ENCODE results near the gene EHD3. TPM values are rescaled to one million over a fixed set of nuclear protein-coding genes. Genes with fewer than 3 reads are reported as not detected.

Gene EHD3
- total and polyA plus RNA-seq, 2 of the 13 experiments (the other 11 are each of a cell fraction or from before 2014, with no cell fraction given): 0.20 to 0.69 TPM

DNA sequence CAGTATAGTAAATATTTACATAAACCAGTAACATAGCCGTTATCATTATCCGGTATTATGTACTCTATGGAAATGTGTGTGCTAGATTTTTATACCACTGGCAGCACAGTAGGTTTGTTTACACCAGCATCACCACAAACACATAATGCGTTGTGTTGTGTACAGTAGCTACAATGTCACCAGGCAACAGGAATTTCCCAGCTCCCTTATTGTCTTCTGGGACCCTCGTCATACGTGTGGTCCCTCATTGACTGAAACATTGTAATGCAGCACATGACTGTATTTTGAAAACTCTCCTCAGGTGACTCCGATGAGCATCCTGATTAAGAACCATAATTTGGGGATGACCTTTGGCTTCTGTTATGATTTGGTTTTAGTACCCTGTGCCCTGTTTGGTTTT lies 31.3 kb downstream of the EHD3 start:
- Histone ChIP-seq H2AFZ (ENCODE audit: low read length) (no peak overlapping the region), H3K27me3 (ENCODE audit: control insufficient read depth in 1 of 2, insufficient read depth in 2 of 2, low read length in 2 of 2) (peaks cover 0 to 1% of the 10 kb centered on the region in 2 experiments; a peak in 2 of 5 replicates), H3K9ac (ENCODE audit: insufficient read depth, low read depth, low read length) (no peak overlapping the region), H3K4me3 (replicated peaks in 1 of 3; ENCODE audit: insufficient read depth in 1 of 3, low read depth in 2 of 3, low read length in 3 of 3) (no peak overlapping the region), H3K4me2 (ENCODE audit: low read depth, low read length) (no peak overlapping the region), H3K79me2 (ENCODE audit: insufficient read depth, low read length) (no peaks in the 10 kb centered on the region), H4K20me1 (ENCODE audit: insufficient read depth, low read length) (no peaks in the 10 kb centered on the region), H3K4me1 (ENCODE audit: insufficient read depth, low read length) (no peaks in the 10 kb centered on the region), H3K27ac (ENCODE audit: extremely low read length, insufficient read depth, low read length) (no peak overlapping the region), H3K36me3 (replicated peaks in 1 of 2; ENCODE audit: control insufficient read depth in 1 of 2, insufficient read depth in 2 of 2, low read length in 2 of 2) (no peaks in the 10 kb centered on the region), H3K9me3 (ENCODE audit: low read length) (no peaks in the 10 kb centered on the region)
- WGBS (ENCODE audit: low lambda C conversion rate): 47% methylated on average over 6 of the region's 6 CpGs
- ChIA-PET POLR2A (no interaction called here), CTCF (ENCODE audit: low intra/inter-chr PET ratio, low total read pairs) (no interaction called here)
- BruUV-seq (replicated peaks): no TSS peak
- DNase-seq (ENCODE audit: low spot score): no peak
- TF ChIP-seq KAT7 (CRISPR knock-in tag; IDR thresholded peaks at IDR 0.05; ENCODE audit: borderline replicate concordance): no peak
- 0 out of 2 replicates have a peak, but pooled peaks have one; percentile 32 for TF ChIP-seq CREB1 (IDR thresholded peaks at IDR 0.05)
- no peak for TF ChIP-seq CREB1 (CRISPR knock-in tag; IDR thresholded peaks at IDR 0.05)
- no peak for TF ChIP-seq ATRX (CRISPR knock-in tag; IDR thresholded peaks at IDR 0.05; ENCODE audit: borderline replicate concordance)
- no peak for TF ChIP-seq ZNF282 (IDR thresholded peaks at IDR 0.05; ENCODE audit: partially characterized antibody)
- no peak for TF ChIP-seq ZNF512 (CRISPR knock-in tag; IDR thresholded peaks at IDR 0.05)
- TF ChIP-seq SKI (IDR thresholded peaks at IDR 0.05; ENCODE audit: partially characterized antibody): no peak
- intact Hi-C loops (cut with micrococcal nuclease; ENCODE audit: unreplicated experiment): no loop called here
- no peak for ATAC-seq
- in situ Hi-C loops (cut with HindIII; ENCODE audit: extremely low pct_ligation_motif_present, low pct_unique_long_range_greater_than_20kb): no loop called here
- no peak for FAIRE-seq

- Histone ChIP-seq H3K27me3 (ENCODE audit: control insufficient read depth in 1 of 2, insufficient read depth in 2 of 2, low read length in 2 of 2) (peaks cover 0 to 1% of the 10 kb centered on the region in 2 experiments; a peak in 2 of 5 replicates), H3K36me3 (replicated peaks in 1 of 2; ENCODE audit: control insufficient read depth in 1 of 2, insufficient read depth in 2 of 2, low read length in 2 of 2) (no peaks in the 10 kb centered on the region), H3K79me2 (ENCODE audit: insufficient read depth, low read length) (no peaks in the 10 kb centered on the region), H3K9ac (ENCODE audit: insufficient read depth, low read depth, low read length) (no peak overlapping the region), H3K4me1 (ENCODE audit: insufficient read depth, low read length) (no peaks in the 10 kb centered on the region), H3K4me2 (ENCODE audit: low read depth, low read length) (no peak overlapping the region), H3K4me3 (replicated peaks in 1 of 3; ENCODE audit: insufficient read depth in 1 of 3, low read depth in 2 of 3, low read length in 3 of 3) (no peak overlapping the region), H3K9me3 (ENCODE audit: low read length) (no peaks in the 10 kb centered on the region), H4K20me1 (ENCODE audit: insufficient read depth, low read length) (no peaks in the 10 kb centered on the region), H2AFZ (ENCODE audit: low read length) (no peak overlapping the region), H3K27ac (ENCODE audit: extremely low read length, insufficient read depth, low read length) (no peak overlapping the region)
- in situ Hi-C loops (cut with HindIII; ENCODE audit: extremely low pct_ligation_motif_present, low pct_unique_long_range_greater_than_20kb) (no loop called here), intact Hi-C loops (cut with micrococcal nuclease; ENCODE audit: unreplicated experiment) (no loop called here)
- no peak for FAIRE-seq
- no peak for ATAC-seq
- POLR2A ChIA-PET: no interaction called here
- no TSS peak for BruUV-seq (replicated peaks)
- CTCF ChIA-PET (ENCODE audit: low intra/inter-chr PET ratio, low total read pairs): no interaction called here
- WGBS (ENCODE audit: low lambda C conversion rate): 30% methylated on average over 6 of the region's 6 CpGs
- DNase-seq (ENCODE audit: low spot score): no peak
- TF ChIP-seq, protein P1, sequence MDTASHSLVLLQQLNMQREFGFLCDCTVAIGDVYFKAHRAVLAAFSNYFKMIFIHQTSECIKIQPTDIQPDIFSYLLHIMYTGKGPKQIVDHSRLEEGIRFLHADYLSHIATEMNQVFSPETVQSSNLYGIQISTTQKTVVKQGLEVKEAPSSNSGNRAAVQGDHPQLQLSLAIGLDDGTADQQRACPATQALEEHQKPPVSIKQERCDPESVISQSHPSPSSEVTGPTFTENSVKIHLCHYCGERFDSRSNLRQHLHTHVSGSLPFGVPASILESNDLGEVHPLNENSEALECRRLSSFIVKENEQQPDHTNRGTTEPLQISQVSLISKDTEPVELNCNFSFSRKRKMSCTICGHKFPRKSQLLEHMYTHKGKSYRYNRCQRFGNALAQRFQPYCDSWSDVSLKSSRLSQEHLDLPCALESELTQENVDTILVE (CRISPR knock-in tag; IDR thresholded peaks at IDR 0.05): no peak
- TF ChIP-seq CBX5 (CRISPR knock-in tag; IDR thresholded peaks at IDR 0.05; ENCODE audit: borderline replicate concordance) (no peak), ZNF362 (CRISPR knock-in tag; IDR thresholded peaks at IDR 0.05; ENCODE audit: borderline replicate concordance) (no peak), NCOA5 (CRISPR knock-in tag; IDR thresholded peaks at IDR 0.05) (no peak), SOX5 (CRISPR knock-in tag; IDR thresholded peaks at IDR 0.05; ENCODE audit: borderline replicate concordance) (no peak), ZNF138 (CRISPR knock-in tag; IDR thresholded peaks at IDR 0.05; ENCODE audit: low read depth) (no peak), ZNF644 (CRISPR knock-in tag; IDR thresholded peaks at IDR 0.05; ENCODE audit: low read depth) (no peak), HNRNPL (IDR thresholded peaks at IDR 0.05; ENCODE audit: low read depth, low read length) (no peak), ZBTB20 (CRISPR knock-in tag; IDR thresholded peaks at IDR 0.05; ENCODE audit: borderline replicate concordance, low read depth) (no peak), HHEX (CRISPR knock-in tag; IDR thresholded peaks at IDR 0.05) (no peak), ERF (CRISPR knock-in tag; IDR thresholded peaks at IDR 0.05) (no peak)
Measured at GRCh38 chr2:31266804-31267203, 32.9 kb downstream of the EHD3 start.

Measured in HepG2 (cell line).